K562 (cell line): ENCODE results near the gene RUVBL2. TPM values are rescaled to one million over a fixed set of nuclear protein-coding genes. Genes with fewer than 3 reads are reported as not detected.

Experiments used
- CREBBP ChIP-seq: IDR thresholded peaks from one replicate; pipeline ENCODE4 v1.6.1; 2012; ENCODE audit warnings: low read depth, mild to moderate bottlenecking, control low read depth, inconsistent platforms, low read length
- EHMT2 ChIP-seq: fragments of 450-650 bp; IDR thresholded peaks from 2 replicates; pipeline ENCODE4 v1.6.1; 2018; ENCODE audit warnings: antibody characterized with exemption
- FOS ChIP-seq: IDR thresholded peaks from 3 replicates; pipeline ENCODE4 v1.6.1; 2011; ENCODE audit not compliant: insufficient read length; ENCODE audit errors: extremely low read depth
- HDAC8 ChIP-seq: fragments of 450-650 bp; IDR thresholded peaks from 2 replicates; pipeline ENCODE4 v1.6.1; 2016; ENCODE audit warnings: mild to moderate bottlenecking, missing genetic modification characterization, moderate library complexity, missing compliant biosample characterization
- HNRNPLL ChIP-seq: fragments of 200-400 bp; formaldehyde crosslinking; IDR thresholded peaks from 2 replicates; pipeline ENCODE4 v1.6.1; 2017; ENCODE audit warnings: low read length, low read depth, mild to moderate bottlenecking; ENCODE audit not compliant: poor library complexity, severe bottlenecking
- MTA3 ChIP-seq: fragments of 450-650 bp; formaldehyde crosslinking; IDR thresholded peaks from 2 replicates; pipeline ENCODE4 v1.6.1; 2017; ENCODE audit warnings: mild to moderate bottlenecking, borderline replicate concordance
- ZBTB17 ChIP-seq: fragments of 450-650 bp; formaldehyde crosslinking; IDR thresholded peaks from 2 replicates; pipeline ENCODE4 v1.4.0; 2020; ENCODE audit warnings: mild to moderate bottlenecking
- ZC3H11A ChIP-seq: IDR thresholded peaks from 2 replicates; pipeline ENCODE4 v1.6.1; 2012; ENCODE audit warnings: low read depth, low read length, improper control_type of control experiment
- ZFP1 ChIP-seq: fragments of 450-650 bp; formaldehyde crosslinking; IDR thresholded peaks from 2 replicates; pipeline ENCODE4 v1.4.0; 2020; ENCODE audit warnings: mild to moderate bottlenecking, mixed read lengths
- ZNF174 ChIP-seq: fragments of 250-450 bp; sonication (Bioruptor Pico); IDR thresholded peaks from 2 replicates; pipeline ENCODE4 v1.4.0; 2020; ENCODE audit warnings: mild to moderate bottlenecking
- ZNF263 ChIP-seq: sonication (generic); formaldehyde crosslinking; IDR thresholded peaks from 2 replicates; pipeline ENCODE4 v1.8.0; 2022; ENCODE audit warnings: mild to moderate bottlenecking, missing genetic modification reagents, borderline replicate concordance
- polyA plus RNA-seq, 8 experiments: library from polyadenylated mRNA; depleted of rRNA in 4 of 8; stranded (reverse) in 5 of 8; unstranded in 3 of 8; fragments of >200 nt; fragmentation: Nextera tagmentation in 2 of 8; fragmentation: Illumina TruSeq in 1 of 8; extraction: Ambion mirVana in 2 of 8; extraction: Trizol in 1 of 8; gene quantifications; 2 replicates each; pipeline versions ENCODE4 v1.2.1 to v1.2.3, GENCODE V29; 2011 to 2014; ENCODE audit warnings: inconsistent platforms in 1 of 8, missing spikeins in 1 of 8
- total RNA-seq, 7 experiments: library from RNA; depleted of rRNA in 6 of 7; stranded (reverse); fragments of >200 nt in 6 of 7; fragmentation: Illumina TruSeq in 2 of 7; extraction: Trizol in 2 of 7; gene quantifications; 2 replicates each; pipeline versions ENCODE4 v1.2.1 to v1.2.3, GENCODE V29; 2011 to 2021; ENCODE audit warnings: low replicate concordance in 1 of 7
- TF ChIP-seq, protein P1 (sequence below): fragments of 450-650 bp; IDR thresholded peaks from 2 replicates; pipeline ENCODE4 v1.6.1; 2018; ENCODE audit warnings: mild to moderate bottlenecking, low read depth; ENCODE audit not compliant: partially characterized antibody
- TF ChIP-seq, protein P2 (sequence below): fragments of 250-450 bp; sonication (Bioruptor Pico); IDR thresholded peaks from 2 replicates; pipeline ENCODE4 v1.4.0; 2020
- TF ChIP-seq, protein P3 (sequence below): fragments of 250-450 bp; sonication (Bioruptor Pico); IDR thresholded peaks from 2 replicates; pipeline ENCODE4 v1.5.0; 2020; ENCODE audit warnings: mild to moderate bottlenecking, borderline replicate concordance
- TF ChIP-seq, protein P4 (sequence below), 2 experiments: fragments of 450-650 bp; conservative IDR thresholded peaks; 2 replicates each; pipeline ENCODE4 v1.6.1; 2017; ENCODE audit warnings: mild to moderate bottlenecking in 2 of 2, moderate library complexity in 2 of 2
- TF ChIP-seq, protein P5 (sequence below): fragments of 250-450 bp; sonication (Bioruptor Pico); IDR thresholded peaks from 2 replicates; pipeline ENCODE4 v1.9.0; 2021; ENCODE audit warnings: mild to moderate bottlenecking

Gene RUVBL2
- total and polyA plus RNA-seq, 9 of the 15 experiments (the other 6 are each of a cell fraction or from before 2014, with no cell fraction given): 71.4 to 453 (median 237) TPM

DNA sequence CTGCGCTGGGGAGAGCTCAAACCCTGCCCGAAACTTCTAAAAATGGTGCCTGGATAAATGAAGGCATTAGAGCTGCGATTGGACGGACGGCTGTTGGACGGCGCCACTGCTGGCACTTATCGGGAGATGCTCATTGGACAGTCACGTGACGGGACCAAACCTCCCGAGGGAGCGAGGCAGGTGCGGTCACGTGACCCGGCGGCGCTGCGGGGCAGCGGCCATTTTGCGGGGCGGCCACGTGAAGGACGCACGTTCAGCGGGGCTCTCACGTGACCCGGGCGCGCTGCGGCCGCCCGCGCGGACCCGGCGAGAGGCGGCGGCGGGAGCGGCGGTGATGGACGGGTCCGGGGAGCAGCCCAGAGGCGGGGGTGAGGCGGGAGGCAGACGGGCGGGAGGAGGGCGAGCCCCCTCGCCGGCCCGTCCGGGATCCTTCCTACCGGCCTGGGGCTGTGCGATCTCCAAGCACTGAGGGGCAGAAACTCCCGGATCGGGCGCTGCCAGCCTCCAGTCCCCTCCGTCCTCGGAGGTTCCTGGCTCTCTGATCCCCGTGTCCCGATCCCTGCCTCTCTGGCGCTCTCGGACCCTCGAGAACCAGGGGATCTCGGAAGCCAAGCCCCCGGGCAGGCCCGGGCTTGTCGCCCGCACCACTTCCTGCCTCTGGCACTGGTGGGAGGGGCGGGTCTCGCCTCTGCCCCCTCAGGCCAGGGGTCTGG is 38.9 kb upstream of the RUVBL2 start, which contains the start of gene BAX (continued):
- TF ChIP-seq, protein P1, sequence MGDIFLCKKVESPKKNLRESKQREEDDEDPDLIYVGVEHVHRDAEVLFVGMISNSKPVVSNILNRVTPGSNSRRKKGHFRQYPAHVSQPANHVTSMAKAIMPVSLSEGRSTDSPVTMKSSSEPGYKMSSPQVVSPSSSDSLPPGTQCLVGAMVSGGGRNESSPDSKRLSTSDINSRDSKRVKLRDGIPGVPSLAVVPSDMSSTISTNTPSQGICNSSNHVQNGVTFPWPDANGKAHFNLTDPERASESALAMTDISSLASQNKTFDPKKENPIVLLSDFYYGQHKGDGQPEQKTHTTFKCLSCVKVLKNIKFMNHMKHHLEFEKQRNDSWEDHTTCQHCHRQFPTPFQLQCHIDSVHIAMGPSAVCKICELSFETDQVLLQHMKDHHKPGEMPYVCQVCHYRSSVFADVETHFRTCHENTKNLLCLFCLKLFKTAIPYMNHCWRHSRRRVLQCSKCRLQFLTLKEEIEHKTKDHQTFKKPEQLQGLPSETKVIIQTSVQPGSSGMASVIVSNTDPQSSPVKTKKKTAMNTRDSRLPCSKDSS: no peak
- TF ChIP-seq, protein P2, sequence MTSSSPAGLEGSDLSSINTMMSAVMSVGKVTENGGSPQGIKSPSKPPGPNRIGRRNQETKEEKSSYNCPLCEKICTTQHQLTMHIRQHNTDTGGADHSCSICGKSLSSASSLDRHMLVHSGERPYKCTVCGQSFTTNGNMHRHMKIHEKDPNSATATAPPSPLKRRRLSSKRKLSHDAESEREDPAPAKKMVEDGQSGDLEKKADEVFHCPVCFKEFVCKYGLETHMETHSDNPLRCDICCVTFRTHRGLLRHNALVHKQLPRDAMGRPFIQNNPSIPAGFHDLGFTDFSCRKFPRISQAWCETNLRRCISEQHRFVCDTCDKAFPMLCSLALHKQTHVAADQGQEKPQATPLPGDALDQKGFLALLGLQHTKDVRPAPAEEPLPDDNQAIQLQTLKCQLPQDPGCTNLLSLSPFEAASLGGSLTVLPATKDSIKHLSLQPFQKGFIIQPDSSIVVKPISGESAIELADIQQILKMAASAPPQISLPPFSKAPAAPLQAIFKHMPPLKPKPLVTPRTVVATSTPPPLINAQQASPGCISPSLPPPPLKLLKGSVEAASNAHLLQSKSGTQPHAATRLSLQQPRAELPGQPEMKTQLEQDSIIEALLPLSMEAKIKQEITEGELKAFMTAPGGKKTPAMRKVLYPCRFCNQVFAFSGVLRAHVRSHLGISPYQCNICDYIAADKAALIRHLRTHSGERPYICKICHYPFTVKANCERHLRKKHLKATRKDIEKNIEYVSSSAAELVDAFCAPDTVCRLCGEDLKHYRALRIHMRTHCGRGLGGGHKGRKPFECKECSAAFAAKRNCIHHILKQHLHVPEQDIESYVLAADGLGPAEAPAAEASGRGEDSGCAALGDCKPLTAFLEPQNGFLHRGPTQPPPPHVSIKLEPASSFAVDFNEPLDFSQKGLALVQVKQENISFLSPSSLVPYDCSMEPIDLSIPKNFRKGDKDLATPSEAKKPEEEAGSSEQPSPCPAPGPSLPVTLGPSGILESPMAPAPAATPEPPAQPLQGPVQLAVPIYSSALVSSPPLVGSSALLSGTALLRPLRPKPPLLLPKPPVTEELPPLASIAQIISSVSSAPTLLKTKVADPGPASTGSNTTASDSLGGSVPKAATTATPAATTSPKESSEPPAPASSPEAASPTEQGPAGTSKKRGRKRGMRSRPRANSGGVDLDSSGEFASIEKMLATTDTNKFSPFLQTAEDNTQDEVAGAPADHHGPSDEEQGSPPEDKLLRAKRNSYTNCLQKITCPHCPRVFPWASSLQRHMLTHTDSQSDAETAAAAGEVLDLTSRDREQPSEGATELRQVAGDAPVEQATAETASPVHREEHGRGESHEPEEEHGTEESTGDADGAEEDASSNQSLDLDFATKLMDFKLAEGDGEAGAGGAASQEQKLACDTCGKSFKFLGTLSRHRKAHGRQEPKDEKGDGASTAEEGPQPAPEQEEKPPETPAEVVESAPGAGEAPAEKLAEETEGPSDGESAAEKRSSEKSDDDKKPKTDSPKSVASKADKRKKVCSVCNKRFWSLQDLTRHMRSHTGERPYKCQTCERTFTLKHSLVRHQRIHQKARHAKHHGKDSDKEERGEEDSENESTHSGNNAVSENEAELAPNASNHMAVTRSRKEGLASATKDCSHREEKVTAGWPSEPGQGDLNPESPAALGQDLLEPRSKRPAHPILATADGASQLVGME: peak; percentile 90
- no peak for TF ChIP-seq ZC3H11A
- TF ChIP-seq, protein P3, sequence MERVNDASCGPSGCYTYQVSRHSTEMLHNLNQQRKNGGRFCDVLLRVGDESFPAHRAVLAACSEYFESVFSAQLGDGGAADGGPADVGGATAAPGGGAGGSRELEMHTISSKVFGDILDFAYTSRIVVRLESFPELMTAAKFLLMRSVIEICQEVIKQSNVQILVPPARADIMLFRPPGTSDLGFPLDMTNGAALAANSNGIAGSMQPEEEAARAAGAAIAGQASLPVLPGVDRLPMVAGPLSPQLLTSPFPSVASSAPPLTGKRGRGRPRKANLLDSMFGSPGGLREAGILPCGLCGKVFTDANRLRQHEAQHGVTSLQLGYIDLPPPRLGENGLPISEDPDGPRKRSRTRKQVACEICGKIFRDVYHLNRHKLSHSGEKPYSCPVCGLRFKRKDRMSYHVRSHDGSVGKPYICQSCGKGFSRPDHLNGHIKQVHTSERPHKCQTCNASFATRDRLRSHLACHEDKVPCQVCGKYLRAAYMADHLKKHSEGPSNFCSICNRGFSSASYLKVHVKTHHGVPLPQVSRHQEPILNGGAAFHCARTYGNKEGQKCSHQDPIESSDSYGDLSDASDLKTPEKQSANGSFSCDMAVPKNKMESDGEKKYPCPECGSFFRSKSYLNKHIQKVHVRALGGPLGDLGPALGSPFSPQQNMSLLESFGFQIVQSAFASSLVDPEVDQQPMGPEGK (CRISPR knock-in tag): no peak
- TF ChIP-seq HNRNPLL: no peak
- TF ChIP-seq ZBTB17: no peak
- no peak for TF ChIP-seq EHMT2
- TF ChIP-seq ZNF263 (CRISPR knock-in tag): peak; percentile 34; the same call in 1 of the 2 replicates
- no peak for TF ChIP-seq CREBBP
- no peak for TF ChIP-seq ZNF174 (CRISPR knock-in tag)
- TF ChIP-seq, protein P4, sequence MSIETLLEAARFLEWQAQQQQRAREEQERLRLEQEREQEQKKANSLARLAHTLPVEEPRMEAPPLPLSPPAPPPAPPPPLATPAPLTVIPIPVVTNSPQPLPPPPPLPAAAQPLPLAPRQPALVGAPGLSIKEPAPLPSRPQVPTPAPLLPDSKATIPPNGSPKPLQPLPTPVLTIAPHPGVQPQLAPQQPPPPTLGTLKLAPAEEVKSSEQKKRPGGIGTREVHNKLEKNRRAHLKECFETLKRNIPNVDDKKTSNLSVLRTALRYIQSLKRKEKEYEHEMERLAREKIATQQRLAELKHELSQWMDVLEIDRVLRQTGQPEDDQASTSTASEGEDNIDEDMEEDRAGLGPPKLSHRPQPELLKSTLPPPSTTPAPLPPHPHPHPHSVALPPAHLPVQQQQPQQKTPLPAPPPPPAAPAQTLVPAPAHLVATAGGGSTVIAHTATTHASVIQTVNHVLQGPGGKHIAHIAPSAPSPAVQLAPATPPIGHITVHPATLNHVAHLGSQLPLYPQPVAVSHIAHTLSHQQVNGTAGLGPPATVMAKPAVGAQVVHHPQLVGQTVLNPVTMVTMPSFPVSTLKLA (conservative IDR thresholded peaks at IDR 0.05): peak; percentile 94 to 97
- peak; percentile 65; the same call in 1 of the 2 replicates for TF ChIP-seq MTA3
- TF ChIP-seq FOS: peak; percentile 91
- TF ChIP-seq, protein P5, sequence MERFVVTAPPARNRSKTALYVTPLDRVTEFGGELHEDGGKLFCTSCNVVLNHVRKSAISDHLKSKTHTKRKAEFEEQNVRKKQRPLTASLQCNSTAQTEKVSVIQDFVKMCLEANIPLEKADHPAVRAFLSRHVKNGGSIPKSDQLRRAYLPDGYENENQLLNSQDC: no peak
- TF ChIP-seq ZFP1 (CRISPR knock-in tag): no peak; the same call in 1 of the 2 replicates
- peak; percentile 51; the same call in 1 of the 2 replicates for TF ChIP-seq HDAC8 (tag)
